ENCODE results near the gene NTPCR. TPM values are rescaled to one million over a fixed set of nuclear protein-coding genes. Genes with fewer than 3 reads are reported as not detected.

NTPCR gene
- total RNA-seq, 6 experiments from 2014 or later, result 15.9 to 28.2 (median 19.7) TPM

DNA sequence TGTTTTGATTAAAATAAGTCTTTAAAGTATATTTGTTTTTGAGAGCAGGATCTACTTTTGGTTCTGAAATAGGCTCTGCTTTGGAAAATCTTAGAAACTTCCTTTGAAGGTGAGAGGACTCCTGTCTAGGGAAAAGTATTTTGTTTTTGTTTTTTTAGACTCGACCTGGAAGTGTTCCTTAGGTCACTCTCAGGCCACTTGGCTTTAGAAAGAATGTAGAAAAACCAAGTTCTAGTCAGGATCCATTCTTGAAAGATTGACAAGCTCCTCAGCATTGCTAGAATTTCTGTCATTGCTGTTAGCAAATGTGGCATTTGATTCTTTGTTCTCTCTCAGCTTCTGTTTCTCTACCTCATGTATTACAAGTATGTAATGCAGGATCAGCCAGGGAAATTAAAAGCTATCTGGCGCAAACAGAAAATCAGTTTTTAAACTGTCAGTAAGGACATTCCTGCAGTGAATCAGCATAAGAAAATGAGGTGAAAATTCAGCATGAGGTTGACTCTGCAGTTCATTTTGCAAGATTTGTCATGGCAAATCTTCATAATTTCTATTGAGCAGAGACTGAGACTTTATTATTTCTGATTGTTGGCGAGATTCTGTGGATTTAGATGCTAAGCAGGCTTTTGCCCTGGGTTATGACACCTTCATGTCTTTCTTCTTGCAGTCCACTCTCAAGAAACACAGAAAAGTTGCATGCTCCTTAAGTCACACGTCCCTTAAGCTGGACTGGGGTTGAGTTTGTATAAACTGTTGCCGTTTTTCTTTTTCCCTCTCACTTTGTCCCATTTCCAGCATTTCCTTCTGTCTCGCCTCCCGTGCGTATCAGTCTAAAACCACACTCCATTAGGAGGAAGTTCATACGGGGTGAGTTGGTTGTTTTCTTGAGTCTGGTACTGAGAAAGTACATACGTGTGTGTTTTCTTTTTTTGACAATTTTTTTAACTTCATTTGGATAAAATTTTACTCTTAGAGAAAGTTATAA is 12.6 kb downstream of the NTPCR start:
- DNase-seq, result no peak
- intact Hi-C loops (cut with DNase I), result no loop called here
- whole genome bisulfite sequencing (ENCODE audit: insufficient coverage, low coverage, low lambda C conversion rate, missing lambda C conversion rate), result 50% methylated on average over 10 of the region's 10 CpGs
- H3K27me3 ChIP-seq, result no peaks in the 10 kb centered on the region
- H3K4me1 ChIP-seq, result no peaks in the 10 kb centered on the region
- peak; percentile 31 to 69 (median 62) for ATAC-seq
- peaks cover 0 to 2% (median 0%) of the 10 kb centered on the region in 4 donors for H3K36me3 ChIP-seq
- H3K27ac ChIP-seq, result peak overlapping the region in 1 of 3 donors; percentile 9
- no peak overlapping the region for H3K4me3 ChIP-seq
- TF ChIP-seq POLR2A (IDR thresholded peaks at IDR 0.05), result no peak
- TF ChIP-seq, protein P1, sequence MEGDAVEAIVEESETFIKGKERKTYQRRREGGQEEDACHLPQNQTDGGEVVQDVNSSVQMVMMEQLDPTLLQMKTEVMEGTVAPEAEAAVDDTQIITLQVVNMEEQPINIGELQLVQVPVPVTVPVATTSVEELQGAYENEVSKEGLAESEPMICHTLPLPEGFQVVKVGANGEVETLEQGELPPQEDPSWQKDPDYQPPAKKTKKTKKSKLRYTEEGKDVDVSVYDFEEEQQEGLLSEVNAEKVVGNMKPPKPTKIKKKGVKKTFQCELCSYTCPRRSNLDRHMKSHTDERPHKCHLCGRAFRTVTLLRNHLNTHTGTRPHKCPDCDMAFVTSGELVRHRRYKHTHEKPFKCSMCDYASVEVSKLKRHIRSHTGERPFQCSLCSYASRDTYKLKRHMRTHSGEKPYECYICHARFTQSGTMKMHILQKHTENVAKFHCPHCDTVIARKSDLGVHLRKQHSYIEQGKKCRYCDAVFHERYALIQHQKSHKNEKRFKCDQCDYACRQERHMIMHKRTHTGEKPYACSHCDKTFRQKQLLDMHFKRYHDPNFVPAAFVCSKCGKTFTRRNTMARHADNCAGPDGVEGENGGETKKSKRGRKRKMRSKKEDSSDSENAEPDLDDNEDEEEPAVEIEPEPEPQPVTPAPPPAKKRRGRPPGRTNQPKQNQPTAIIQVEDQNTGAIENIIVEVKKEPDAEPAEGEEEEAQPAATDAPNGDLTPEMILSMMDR (IDR thresholded peaks at IDR 0.05), result no peak
- no peaks in the 10 kb centered on the region for H3K9me3 ChIP-seq

DNA sequence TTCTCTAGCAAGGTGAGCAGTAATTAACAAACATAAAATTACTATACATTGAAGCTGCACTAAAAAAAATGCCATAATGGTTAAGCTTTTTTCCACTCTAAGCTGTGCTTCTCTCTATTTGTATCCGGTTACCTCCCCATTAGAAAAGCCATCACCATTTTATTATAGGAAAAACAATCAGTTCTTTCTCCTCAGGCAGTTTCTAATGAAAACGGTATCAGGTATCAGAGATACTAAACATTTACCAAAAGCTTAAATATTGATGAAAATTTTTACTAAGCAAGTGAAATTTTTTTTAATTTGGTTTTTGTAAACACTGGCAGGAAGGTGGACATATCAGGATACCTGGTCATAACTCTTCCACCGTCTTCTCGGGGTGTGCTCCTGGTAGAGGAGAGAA is 14.2 kb downstream of the NTPCR start:
- no peaks in the 10 kb centered on the region for H3K36me3 ChIP-seq
- intact Hi-C loops (cut with DNase I), result no loop called here
- no peaks in the 10 kb centered on the region for H3K9me3 ChIP-seq
- WGBS (ENCODE audit: insufficient coverage, low coverage, low lambda C conversion rate, missing lambda C conversion rate), result 90% methylated on average over 4 of the region's 4 CpGs
- no peak for ATAC-seq
- H3K27me3 ChIP-seq, result no peaks in the 10 kb centered on the region
- no peak overlapping the region for H3K4me3 ChIP-seq
- no peak overlapping the region for H3K27ac ChIP-seq
- DNase-seq, result no peak
- TF ChIP-seq, protein P1 (IDR thresholded peaks at IDR 0.05), result no peak
- TF ChIP-seq POLR2A (IDR thresholded peaks at IDR 0.05), result no peak
- no peaks in the 10 kb centered on the region for H3K4me1 ChIP-seq

DNA sequence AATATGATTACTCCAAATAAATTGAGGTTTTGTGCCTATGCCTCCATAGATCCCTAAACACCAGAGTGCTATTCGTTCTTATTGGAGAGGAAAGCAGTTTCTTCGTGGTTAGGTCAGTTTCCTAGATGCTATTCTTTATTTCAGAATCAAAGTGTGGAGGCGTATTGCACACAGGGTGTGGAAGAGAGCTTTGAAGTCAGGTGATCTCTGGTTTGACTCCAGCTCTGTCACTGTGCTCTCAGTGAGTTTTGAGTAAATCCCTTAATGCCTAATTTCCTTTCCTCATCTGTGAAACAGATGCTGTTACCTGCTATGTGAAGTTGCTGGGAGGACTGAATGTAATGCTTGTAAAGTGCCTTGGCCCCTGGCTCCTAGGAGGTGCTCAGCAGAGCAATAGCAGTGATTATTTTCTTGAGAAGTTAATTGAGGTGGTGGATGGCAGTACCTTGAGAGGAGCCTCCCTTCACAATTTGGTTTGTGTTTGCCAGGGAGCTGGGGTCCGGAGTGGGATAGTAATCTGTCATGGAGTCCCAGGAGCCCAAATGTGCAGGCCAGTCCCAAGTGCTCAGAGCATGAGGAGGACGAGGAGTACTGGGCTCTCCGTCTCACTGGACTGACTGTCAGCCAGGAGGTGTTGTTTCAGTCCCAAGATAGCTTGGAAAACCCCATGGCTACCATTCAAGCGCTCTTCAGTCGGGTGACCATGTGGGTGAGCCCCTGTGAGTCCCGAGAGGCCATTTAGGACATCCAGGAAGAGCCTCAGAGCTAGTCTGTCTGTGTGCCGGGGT is 14.9 kb downstream of the NTPCR start:
- no peak for TF ChIP-seq POLR2A (IDR thresholded peaks at IDR 0.05)
- TF ChIP-seq, protein P1 (IDR thresholded peaks at IDR 0.05), result no peak
- DNase-seq (no peak), ATAC-seq (no peak)
- 69% methylated on average over 4 of the region's 10 CpGs for WGBS (ENCODE audit: insufficient coverage, low coverage, low lambda C conversion rate, missing lambda C conversion rate)
- peaks cover 0 to 4% (median 0%) of the 10 kb centered on the region in 4 donors for H3K36me3 ChIP-seq
- H3K4me3 ChIP-seq, result no peak overlapping the region
- no peak overlapping the region for H3K27ac ChIP-seq
- H3K4me1 ChIP-seq, result no peaks in the 10 kb centered on the region
- H3K27me3 ChIP-seq, result no peaks in the 10 kb centered on the region
- H3K9me3 ChIP-seq, result no peaks in the 10 kb centered on the region
- intact Hi-C loops (cut with DNase I), result no loop called here

DNA sequence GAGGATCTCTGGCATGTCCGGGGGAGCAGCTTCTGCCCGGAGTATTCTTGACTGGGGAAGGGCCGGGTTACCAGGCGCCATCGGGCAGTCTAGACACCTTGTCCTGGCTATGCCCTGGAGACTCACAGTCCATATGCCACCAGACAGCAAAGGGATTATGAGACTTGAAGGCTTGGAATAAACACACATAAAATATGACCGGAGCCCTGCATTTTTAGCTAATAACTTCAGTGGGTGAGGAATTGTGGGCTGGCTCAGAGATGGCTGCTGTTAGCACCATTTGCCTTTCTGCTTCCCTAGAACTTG is 15.5 kb downstream of the NTPCR start:
- ATAC-seq, result no peak
- 80% methylated on average over 1 of the region's 6 CpGs for WGBS (ENCODE audit: insufficient coverage, low coverage, low lambda C conversion rate, missing lambda C conversion rate)
- Histone ChIP-seq H3K27ac (no peak overlapping the region), H3K4me1 (no peaks in the 10 kb centered on the region), H3K36me3 (peaks cover 0 to 9% (median 3%) of the 10 kb centered on the region in 4 donors), H3K27me3 (no peaks in the 10 kb centered on the region), H3K9me3 (no peaks in the 10 kb centered on the region), H3K4me3 (no peak overlapping the region)
- no peak for DNase-seq
- intact Hi-C loops (cut with DNase I), result no loop called here
- TF ChIP-seq, protein P1 (IDR thresholded peaks at IDR 0.05), result no peak
- TF ChIP-seq POLR2A (IDR thresholded peaks at IDR 0.05), result no peak
